SJSA1 (cell line): Measurements from ENCODE around the gene PAPOLA. TPM values are rescaled to one million over a fixed set of nuclear protein-coding genes. Genes with fewer than 3 reads are reported as not detected.
"Not testable (repeated sequence)": the region's sequence is repeated elsewhere in the genome, so short reads cannot be mapped to it uniquely, and the experiment has no call there.

ENCODE experiments used
- DNase-seq, 2 experiments: peaks; one replicate each; pipeline ENCODE4 v3.0.0-alpha.2; 2015 to 2020; ENCODE audit warnings: low spot score in 2 of 2, low read depth in 1 of 2
- H3K27ac ChIP-seq: fragments of 250-450 bp; sonication (Bioruptor Pico); 2 replicates; pipeline ENCODE4 v1.5.1; 2020; ENCODE audit warnings: mild to moderate bottlenecking, moderate library complexity
- H3K27me3 ChIP-seq: fragments of 250-450 bp; sonication (Bioruptor Pico); replicated peaks from 2 replicates; pipeline ENCODE4 v1.5.1; 2020; ENCODE audit warnings: mild to moderate bottlenecking, moderate library complexity
- H3K36me3 ChIP-seq: fragments of 250-450 bp; sonication (Bioruptor Pico); 2 replicates; pipeline ENCODE4 v1.5.1; 2020; ENCODE audit warnings: mild to moderate bottlenecking
- H3K4me1 ChIP-seq: fragments of 250-450 bp; sonication (Bioruptor Pico); replicated peaks from 2 replicates; pipeline ENCODE4 v1.6.1; 2021; ENCODE audit warnings: mild to moderate bottlenecking
- H3K4me3 ChIP-seq: fragments of 250-450 bp; sonication (Bioruptor Pico); 2 replicates; pipeline ENCODE4 v1.5.1; 2020; ENCODE audit warnings: mild to moderate bottlenecking
- H3K9me3 ChIP-seq: fragments of 250-450 bp; sonication (Bioruptor Pico); replicated peaks from 2 replicates; pipeline ENCODE4 v1.5.1; 2020; ENCODE audit warnings: mild to moderate bottlenecking
- total RNA-seq: library from RNA; depleted of rRNA; stranded (reverse); fragments of >200 nt; shearing (Covaris generic); gene quantifications from 2 replicates; pipeline ENCODE4 v1.2.3, GENCODE V29; 2014; rRNA removed

PAPOLA gene
- 61.6 and 86.2 TPM in 2 replicates for total RNA-seq

DNA sequence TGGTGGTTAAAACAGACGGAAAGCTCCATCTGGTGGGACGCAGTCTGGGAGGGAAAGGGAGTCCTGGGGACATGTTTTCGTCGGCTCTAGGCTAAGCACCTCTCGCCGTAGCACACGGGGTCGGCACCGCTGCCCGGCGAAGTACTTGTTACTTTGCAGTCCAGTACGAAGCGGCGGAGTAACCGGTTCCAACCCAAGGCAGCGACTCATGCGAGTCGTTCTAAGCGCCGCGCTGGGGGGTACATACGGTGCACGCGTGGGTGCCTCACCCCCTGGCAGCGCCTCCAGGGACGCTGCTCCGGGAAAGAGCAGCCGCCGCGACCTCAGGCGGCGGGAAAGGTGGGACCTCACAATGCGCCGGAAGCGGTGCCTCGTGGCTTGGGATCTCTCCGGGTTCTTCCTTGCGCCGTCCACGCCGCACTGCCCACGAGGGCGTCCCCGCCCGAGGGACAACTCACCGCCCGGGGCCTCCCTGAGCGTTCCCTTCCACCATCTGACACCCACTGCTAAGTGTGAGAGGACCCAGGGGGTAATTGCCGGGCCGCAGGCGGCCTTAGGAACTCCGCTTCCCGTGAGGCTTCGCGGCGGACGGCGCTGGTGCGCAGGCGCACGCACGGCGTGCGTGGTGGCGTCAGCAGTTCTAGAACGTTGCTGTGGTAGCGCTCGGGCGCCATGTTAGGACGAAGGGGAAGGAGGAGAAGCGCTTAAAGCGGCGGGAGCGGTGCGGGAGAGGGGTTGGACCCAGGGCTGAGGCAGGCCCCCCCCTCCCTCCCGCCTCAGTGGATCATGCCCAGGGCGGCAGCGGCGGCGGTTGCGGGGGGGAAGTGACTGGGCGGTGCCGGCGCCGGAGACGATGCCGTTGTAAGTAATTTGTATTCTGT lies at the start of gene PAPOLA:
Gene PAPOLA (plus strand): TSS at position 643 of the 881 bp plus-strand sequence. CDS start 211 bp downstream, at position 854.
- no peaks in the 10 kb centered on the region for H3K27me3 ChIP-seq
- peak within 1 kb of the TSS; percentile 94 for H3K27ac ChIP-seq
- H3K9me3 ChIP-seq = no peaks in the 10 kb centered on the region
- peak within 1 kb of the TSS; percentile 80 for H3K4me3 ChIP-seq
- peak; percentile 93 to 94 for DNase-seq
- peaks cover 32% of the 10 kb centered on the region for H3K36me3 ChIP-seq
- peaks cover 14% of the 10 kb centered on the region for H3K4me1 ChIP-seq

DNA sequence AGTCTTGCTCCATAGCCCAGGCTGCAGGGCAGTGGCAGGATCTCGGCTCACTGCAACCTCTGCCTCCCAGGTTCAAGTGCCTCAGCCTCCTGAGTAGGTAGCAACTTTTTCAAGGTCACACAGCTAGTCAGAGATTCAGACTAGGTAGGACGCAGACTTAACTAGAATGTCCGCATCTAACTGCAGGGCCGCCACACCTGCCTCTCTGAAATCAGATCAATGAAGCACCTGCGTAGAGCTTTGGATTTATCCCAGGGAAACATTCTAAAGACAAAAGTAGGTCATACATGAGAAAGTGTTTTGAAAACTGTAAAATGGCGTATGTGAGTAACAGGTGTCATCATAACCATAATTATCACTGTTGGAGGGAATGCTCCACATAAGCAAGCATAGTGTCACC lies 49.5 kb upstream of the PAPOLA start:
- Histone ChIP-seq H3K4me3 (no peak overlapping the region), H3K36me3 (no peaks in the 10 kb centered on the region), H3K27me3 (no peaks in the 10 kb centered on the region), H3K9me3 (no peaks in the 10 kb centered on the region), H3K27ac (no peak overlapping the region), H3K4me1 (no peaks in the 10 kb centered on the region)
- DNase-seq = no peak

DNA sequence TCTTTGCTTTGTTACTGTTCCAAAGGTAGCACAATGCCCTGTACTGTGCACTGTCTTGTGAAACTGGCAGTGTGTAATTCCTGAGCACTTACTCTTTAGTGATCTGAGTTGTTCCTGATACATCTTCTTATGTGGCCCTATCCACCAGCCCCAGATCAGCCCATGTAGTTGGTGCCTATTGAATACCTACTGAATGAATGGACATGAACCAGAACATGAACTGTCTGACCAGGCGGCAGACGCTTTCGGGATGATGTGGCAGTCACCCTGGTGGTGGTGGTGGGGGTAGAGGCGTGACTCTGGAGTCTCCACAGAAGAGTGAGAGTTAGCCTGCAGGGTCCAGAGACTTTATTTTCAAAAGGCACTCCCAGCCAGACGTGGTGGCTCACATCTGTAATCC lies 46.6 kb upstream of the PAPOLA start:
- no peaks in the 10 kb centered on the region for H3K4me1 ChIP-seq
- H3K36me3 ChIP-seq = no peaks in the 10 kb centered on the region
- no peak overlapping the region for H3K4me3 ChIP-seq
- no peaks in the 10 kb centered on the region for H3K27me3 ChIP-seq
- no peaks in the 10 kb centered on the region for H3K9me3 ChIP-seq
- no peak for DNase-seq
- no peak overlapping the region for H3K27ac ChIP-seq

GRCh38 chr14:96459851-96460250 lies 42.3 kb upstream of the PAPOLA start:
- Histone ChIP-seq H3K36me3 (no peaks in the 10 kb centered on the region), H3K4me1 (no peaks in the 10 kb centered on the region), H3K27ac (no peak overlapping the region), H3K27me3 (no peaks in the 10 kb centered on the region), H3K9me3 (no peaks in the 10 kb centered on the region), H3K4me3 (no peak overlapping the region)
- no peak for DNase-seq

DNA sequence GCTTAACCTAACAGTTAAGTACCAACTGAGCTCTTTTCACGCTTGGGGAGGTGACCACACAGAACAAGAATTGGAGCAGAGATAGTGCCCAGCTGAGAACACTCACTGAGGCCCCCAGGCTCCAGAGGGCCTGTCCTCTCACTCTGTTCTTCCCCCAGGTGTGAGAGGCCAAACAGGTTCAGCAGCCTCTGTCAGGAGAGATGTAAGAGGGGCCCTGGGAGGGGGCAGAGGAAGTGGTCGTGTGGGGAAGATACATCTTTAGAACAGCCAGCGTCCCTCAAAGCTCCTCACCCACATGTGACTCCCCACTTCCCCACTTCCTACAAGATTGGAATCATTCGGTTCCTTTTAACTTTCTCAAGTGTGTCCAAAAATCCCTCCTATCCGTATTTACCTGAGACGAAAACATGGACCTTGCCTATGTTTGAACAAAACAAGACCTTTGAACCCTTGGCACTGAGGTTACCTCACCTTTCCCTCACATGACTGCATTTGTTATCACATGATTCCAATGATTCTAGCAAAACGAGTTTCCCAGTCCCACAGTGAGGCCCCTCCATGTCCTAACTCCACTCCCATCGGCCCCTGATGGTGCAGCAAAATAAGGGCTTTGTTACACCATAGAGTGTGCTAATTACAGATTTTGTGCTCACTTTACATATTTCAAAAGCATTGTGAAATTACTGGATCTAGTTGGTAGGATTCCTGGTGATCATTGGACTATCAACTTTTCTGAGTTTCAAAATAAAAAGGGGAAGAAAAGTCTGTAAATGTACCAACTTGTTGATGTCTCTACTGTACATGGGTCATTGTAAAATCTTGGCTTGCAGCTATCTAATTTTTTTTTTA lies 40.0 kb upstream of the PAPOLA start:
- Histone ChIP-seq H3K4me3 (no peak overlapping the region), H3K36me3 (no peaks in the 10 kb centered on the region), H3K27ac (no peak overlapping the region), H3K4me1 (no peaks in the 10 kb centered on the region), H3K27me3 (no peaks in the 10 kb centered on the region), H3K9me3 (no peaks in the 10 kb centered on the region)
- DNase-seq = no peak

GRCh38 chr14:96464136-96464535 lies 38.0 kb upstream of the PAPOLA start:
- Histone ChIP-seq H3K27me3 (no peaks in the 10 kb centered on the region), H3K36me3 (no peaks in the 10 kb centered on the region), H3K27ac (no peak overlapping the region), H3K9me3 (no peaks in the 10 kb centered on the region), H3K4me3 (no peak overlapping the region), H3K4me1 (no peaks in the 10 kb centered on the region)
- DNase-seq = no peak

DNA sequence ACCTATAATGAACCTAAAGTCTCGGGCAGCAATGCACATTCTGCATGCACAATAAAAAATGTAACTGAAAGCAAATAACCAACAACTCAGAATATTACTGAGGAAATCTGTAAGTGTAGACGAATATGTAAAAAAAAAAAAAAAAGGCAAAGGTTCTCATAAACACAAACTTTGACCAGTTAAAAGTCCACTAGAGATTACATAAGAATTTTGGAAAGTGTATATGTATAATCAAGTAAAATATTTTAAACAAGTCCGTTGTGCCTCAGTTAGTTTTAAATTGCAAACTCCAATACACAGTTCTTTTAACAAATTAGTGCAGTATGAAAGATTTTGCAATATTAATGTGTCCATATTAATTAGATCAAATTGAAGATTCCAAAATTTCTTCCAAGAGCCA lies 35.3 kb upstream of the PAPOLA start:
- no peak overlapping the region for H3K4me3 ChIP-seq
- H3K4me1 ChIP-seq = no peaks in the 10 kb centered on the region
- no peak for DNase-seq
- no peaks in the 10 kb centered on the region for H3K36me3 ChIP-seq
- H3K27me3 ChIP-seq = no peaks in the 10 kb centered on the region
- no peaks in the 10 kb centered on the region for H3K9me3 ChIP-seq
- H3K27ac ChIP-seq = no peak overlapping the region

- H3K4me1 ChIP-seq = no peaks in the 10 kb centered on the region
- DNase-seq = no peak
These were observed 31.9 kb upstream of the PAPOLA start for GRCh38 chr14:96470331-96470730.

GRCh38 chr14:96470967-96471366 lies 31.2 kb upstream of the PAPOLA start:
- H3K4me1 ChIP-seq, H3K27me3 ChIP-seq, H3K4me3 ChIP-seq, H3K36me3 ChIP-seq, H3K9me3 ChIP-seq, DNase-seq, H3K27ac ChIP-seq: not testable (repeated sequence)

More at GRCh38 chr14:96470331-96470730, 31.9 kb upstream of the PAPOLA start:
- Histone ChIP-seq H3K27ac (no peak overlapping the region), H3K4me3 (no peak overlapping the region), H3K36me3 (no peaks in the 10 kb centered on the region), H3K27me3 (no peaks in the 10 kb centered on the region), H3K9me3 (no peaks in the 10 kb centered on the region)

DNA sequence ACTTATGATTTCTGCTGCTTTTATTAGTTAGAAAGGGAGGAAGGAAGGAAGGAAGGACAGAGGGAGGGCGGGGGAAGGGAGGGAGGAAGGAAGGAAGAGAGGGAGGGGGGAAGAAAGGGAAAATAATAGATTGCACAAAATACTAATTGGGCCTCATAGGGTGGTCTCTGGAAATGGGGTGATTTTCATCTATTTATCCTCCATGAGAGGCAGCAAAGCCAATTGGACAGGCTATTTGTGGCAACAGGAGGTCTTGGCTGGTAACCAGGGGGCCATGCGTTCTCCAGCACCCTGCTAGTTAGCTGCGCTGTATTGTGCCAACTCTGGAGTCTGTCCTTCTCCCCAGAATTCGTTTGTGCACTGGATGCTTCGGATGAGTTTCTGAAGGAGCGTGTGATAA lies 24.1 kb upstream of the PAPOLA start:
- Histone ChIP-seq H3K36me3 (no peaks in the 10 kb centered on the region), H3K9me3 (no peaks in the 10 kb centered on the region), H3K27ac (no peak overlapping the region), H3K4me1 (no peaks in the 10 kb centered on the region), H3K4me3 (no peak overlapping the region), H3K27me3 (no peaks in the 10 kb centered on the region)
- no peak for DNase-seq

- Histone ChIP-seq H3K36me3 (no peaks in the 10 kb centered on the region), H3K4me1 (no peaks in the 10 kb centered on the region), H3K27ac (no peak overlapping the region), H3K9me3 (no peaks in the 10 kb centered on the region), H3K27me3 (no peaks in the 10 kb centered on the region), H3K4me3 (no peak overlapping the region)
- no peak for DNase-seq
These were observed 22.6 kb upstream of the PAPOLA start for GRCh38 chr14:96479435-96480146.

DNA sequence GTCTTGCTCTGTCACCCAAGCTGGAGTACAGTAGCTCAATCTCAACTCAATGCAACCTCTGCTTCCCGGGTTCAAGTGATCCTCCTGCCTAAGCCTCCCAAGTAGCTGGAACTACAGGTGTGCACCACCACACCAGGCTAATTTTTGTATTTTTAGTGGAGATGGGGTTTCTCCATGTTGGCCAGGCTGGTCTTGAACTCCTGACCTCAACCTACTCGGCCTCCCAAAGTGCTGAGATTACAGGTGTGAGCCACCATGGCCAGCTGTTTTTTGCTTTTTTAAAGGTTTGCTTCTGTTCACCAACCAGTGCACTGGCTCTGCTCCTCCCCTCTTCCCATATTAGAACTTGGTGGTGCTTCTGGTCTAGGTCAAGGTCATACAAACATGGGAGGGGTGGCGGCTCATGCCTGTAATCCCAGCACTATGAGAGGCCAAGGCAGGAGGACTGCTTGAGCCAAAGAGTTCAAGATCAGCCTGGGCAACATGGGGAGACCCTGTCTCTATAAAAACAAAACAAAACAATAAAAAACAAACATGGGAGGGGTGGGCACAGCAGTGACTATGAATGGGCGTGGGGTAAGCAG lies 20.4 kb upstream of the PAPOLA start:
- no peak overlapping the region for H3K4me3 ChIP-seq

GRCh38 chr14:96482986-96483385 lies 19.2 kb upstream of the PAPOLA start:
- H3K4me3 ChIP-seq = no peak overlapping the region
- H3K36me3 ChIP-seq = no peaks in the 10 kb centered on the region
- 0 out of 2 replicates have a peak, but pooled peaks cover 3% of the 10 kb centered on the region for H3K27me3 ChIP-seq
- DNase-seq = no peak
- H3K27ac ChIP-seq = no peak overlapping the region
- H3K9me3 ChIP-seq = no peaks in the 10 kb centered on the region
- no peaks in the 10 kb centered on the region for H3K4me1 ChIP-seq

More for the DNA sequence above, 20.4 kb upstream of the PAPOLA start:
- Histone ChIP-seq H3K27me3 (0 out of 2 replicates have a peak, but pooled peaks cover 3% of the 10 kb centered on the region), H3K36me3 (no peaks in the 10 kb centered on the region), H3K9me3 (no peaks in the 10 kb centered on the region), H3K27ac (no peak overlapping the region), H3K4me1 (no peaks in the 10 kb centered on the region)
- DNase-seq = no peak
